GM12892 (cell line): ENCODE measurements around the gene C2CD4C.

Source experiments
- POLR2A ChIP-seq: IDR thresholded peaks from 2 replicates; pipeline ENCODE4 v1.6.1; 2011; ENCODE audit warnings: low read depth, low read length, control low read depth
- POLR2AphosphoS5 ChIP-seq: IDR thresholded peaks from 2 replicates; pipeline ENCODE4 v1.6.1; 2011; ENCODE audit warnings: low read depth, low read length, control low read depth
- TAF1 ChIP-seq: IDR thresholded peaks from 2 replicates; pipeline ENCODE4 v1.6.1; 2011; ENCODE audit warnings: low read depth, mild to moderate bottlenecking, control low read depth, low read length, borderline replicate concordance

- no peak for TF ChIP-seq TAF1
- no peak for TF ChIP-seq POLR2A
- no peak for TF ChIP-seq POLR2AphosphoS5
These were observed 25.4 kb upstream of the C2CD4C start for GRCh38 chr19:434152-434960.
